ENCODE results near the gene STIL. TPM values are rescaled to one million over a fixed set of nuclear protein-coding genes. Genes with fewer than 3 reads are reported as not detected.
A peak's percentile ranks its signal among the peaks of the same experiment; 100 is the strongest.
"Not testable (repeated sequence)": the region's sequence is repeated elsewhere in the genome, so short reads cannot be mapped to it uniquely, and the experiment has no call there.

Gene STIL
- total RNA-seq, 1 donor from 2014 or later = 1.7 TPM

GRCh38 chr1:47325528-47325927 is 11.6 kb upstream of the STIL start:
- no peak for ATAC-seq
- no peak for DNase-seq (ENCODE audit: low spot score)
- intact Hi-C loops (cut with DNase I) = no loop called here

- DNase-seq (ENCODE audit: low spot score) = no peak
- no peak for ATAC-seq
- intact Hi-C loops (cut with DNase I) = no loop called here
These were observed 10.7 kb upstream of the STIL start for GRCh38 chr1:47324682-47325081.

GRCh38 chr1:47323599-47324031 is 9.7 kb upstream of the STIL start:
- intact Hi-C loops (cut with DNase I) = no loop called here
- DNase-seq (ENCODE audit: low spot score) = no peak
- ATAC-seq = no peak

- ATAC-seq = not testable (repeated sequence)
These were observed 6.0 kb upstream of the STIL start for GRCh38 chr1:47319968-47320367.

GRCh38 chr1:47317841-47318240 is 3.9 kb upstream of the STIL start:
- intact Hi-C loops (cut with DNase I) = no loop called here
- no peak for ATAC-seq
- DNase-seq (ENCODE audit: low spot score) = no peak

More at GRCh38 chr1:47319968-47320367, 6.0 kb upstream of the STIL start:
- DNase-seq (ENCODE audit: low spot score); intact Hi-C loops (cut with DNase I): not testable (repeated sequence)

GRCh38 chr1:47309427-47309826 is 4.5 kb downstream of the STIL start:
- intact Hi-C loops (cut with DNase I) = no loop called here
- ATAC-seq = no peak
- DNase-seq (ENCODE audit: low spot score) = no peak

- no peak for DNase-seq (ENCODE audit: low spot score)
- intact Hi-C loops (cut with DNase I) = no loop called here
- no peak for ATAC-seq
These were observed 11.5 kb downstream of the STIL start for GRCh38 chr1:47302472-47302871.

- ATAC-seq (peak; percentile 42), DNase-seq (ENCODE audit: low spot score) (no peak)
- intact Hi-C loops (cut with DNase I) = no loop called here
These were observed 15.8 kb downstream of the STIL start for GRCh38 chr1:47298025-47298699.

- no peak for ATAC-seq
- no peak for DNase-seq (ENCODE audit: low spot score)
- intact Hi-C loops (cut with DNase I) = no loop called here
These were observed 18.4 kb downstream of the STIL start for GRCh38 chr1:47295579-47295978.

GRCh38 chr1:47294863-47295262 is 19.1 kb downstream of the STIL start:
- DNase-seq (ENCODE audit: low spot score); intact Hi-C loops (cut with DNase I); ATAC-seq: not testable (repeated sequence)

GRCh38 chr1:47288116-47288515 is 25.8 kb downstream of the STIL start:
- intact Hi-C loops (cut with DNase I); ATAC-seq; DNase-seq (ENCODE audit: low spot score): not testable (repeated sequence)

- ATAC-seq (no peak), DNase-seq (ENCODE audit: low spot score) (no peak)
- intact Hi-C loops (cut with DNase I) = no loop called here
These were observed 33.8 kb downstream of the STIL start for GRCh38 chr1:47280142-47280541.

GRCh38 chr1:47276850-47277249 is 37.1 kb downstream of the STIL start:
- DNase-seq (ENCODE audit: low spot score) = no peak
- intact Hi-C loops (cut with DNase I) = no loop called here
- no peak for ATAC-seq

- intact Hi-C loops (cut with DNase I); ATAC-seq; DNase-seq (ENCODE audit: low spot score): not testable (repeated sequence)
These were observed 38.1 kb downstream of the STIL start for GRCh38 chr1:47275811-47276210.

GRCh38 chr1:47265529-47265928 is 48.4 kb downstream of the STIL start:
- DNase-seq (ENCODE audit: low spot score); intact Hi-C loops (cut with DNase I); ATAC-seq: not testable (repeated sequence)

- ATAC-seq (no peak), DNase-seq (ENCODE audit: low spot score) (no peak)
- intact Hi-C loops (cut with DNase I) = no loop called here
These were observed 51.0 kb downstream of the STIL start for GRCh38 chr1:47262787-47263413.

- intact Hi-C loops (cut with DNase I) = no loop called here
- ATAC-seq (no peak), DNase-seq (ENCODE audit: low spot score) (no peak)
These were observed 56.7 kb downstream of the STIL start for GRCh38 chr1:47257224-47257623.

GRCh38 chr1:47252795-47253194 is 61.2 kb downstream of the STIL start:
- intact Hi-C loops (cut with DNase I) = no loop called here
- DNase-seq (ENCODE audit: low spot score) (no peak), ATAC-seq (no peak)

- ATAC-seq (no peak), DNase-seq (ENCODE audit: low spot score) (no peak)
- intact Hi-C loops (cut with DNase I) = no loop called here
These were observed 61.6 kb downstream of the STIL start for GRCh38 chr1:47252369-47252768.

- no peak for ATAC-seq
- intact Hi-C loops (cut with DNase I) = no loop called here
These were observed 64.2 kb downstream of the STIL start for GRCh38 chr1:47249755-47250154.

More at GRCh38 chr1:47249755-47250154, 64.2 kb downstream of the STIL start:
- DNase-seq (ENCODE audit: low spot score) = no peak
